Astrocyte (in vitro differentiated cells and primary cell): ENCODE data around the gene STARD6. TPM values are rescaled to one million over a fixed set of nuclear protein-coding genes. Genes with fewer than 3 reads are reported as not detected.

Source experiments
- DNase-seq: peaks from one replicate; pipeline ENCODE4 v3.0.0-alpha.2; 2010; ENCODE audit warnings: low read depth
- FAIRE-seq: peaks from 2 replicates; lab custom pipeline; 2011; peaks lifted over from hg19 to GRCh38; lab: Jason Lieb, UNC
- H2AFZ ChIP-seq: 2 replicates; pipeline ENCODE4 v1.6.0; 2012; ENCODE audit warnings: low read depth, low read length, inconsistent platforms
- H3K27ac ChIP-seq: 2 replicates; pipeline ENCODE4 v1.5.1; 2011; ENCODE audit warnings: low read depth, low read length, inconsistent platforms
- H3K27me3 ChIP-seq: 2 replicates; pipeline ENCODE4 v1.6.0; 2011; ENCODE audit warnings: low read length, inconsistent platforms; ENCODE audit not compliant: insufficient read depth
- H3K36me3 ChIP-seq: 2 replicates; pipeline ENCODE4 v1.5.1; 2011; ENCODE audit warnings: low read length, inconsistent platforms; ENCODE audit not compliant: insufficient read depth
- H3K4me1 ChIP-seq: 2 replicates; pipeline ENCODE4 v1.5.1; 2011; ENCODE audit warnings: low read length, inconsistent platforms; ENCODE audit not compliant: insufficient read depth
- H3K4me2 ChIP-seq: 2 replicates; pipeline ENCODE4 v1.6.0; 2012; ENCODE audit warnings: low read length, inconsistent platforms
- H3K4me3 ChIP-seq: 2 replicates; pipeline ENCODE4 v1.5.1; 2011; ENCODE audit warnings: low read depth, mild to moderate bottlenecking, low read length, inconsistent platforms; ENCODE audit not compliant: insufficient read depth
- H3K79me2 ChIP-seq: 2 replicates; pipeline ENCODE4 v1.6.0; 2012; ENCODE audit warnings: mild to moderate bottlenecking, low read length, inconsistent platforms; ENCODE audit not compliant: insufficient read depth
- H3K9ac ChIP-seq: 2 replicates; pipeline ENCODE4 v1.6.0; 2012; ENCODE audit warnings: mild to moderate bottlenecking, low read length, inconsistent platforms
- H3K9me3 ChIP-seq: 2 replicates; pipeline ENCODE4 v1.5.1; 2012; ENCODE audit warnings: low read depth, mild to moderate bottlenecking, low read length, inconsistent platforms; ENCODE audit not compliant: insufficient read depth
- H4K20me1 ChIP-seq: 2 replicates; pipeline ENCODE4 v1.6.0; 2012; ENCODE audit warnings: low read length, inconsistent platforms; ENCODE audit not compliant: insufficient read depth
- H3K27ac Mint-ChIP-seq: one replicate; pipeline ENCODE4 v1.8.0; 2021; ENCODE audit warnings: mild to moderate bottlenecking, mixed read lengths; ENCODE audit not compliant: unreplicated experiment
- H3K27me3 Mint-ChIP-seq: one replicate; pipeline ENCODE4 v1.8.0; 2021; ENCODE audit warnings: low read depth, mixed read lengths; ENCODE audit not compliant: unreplicated experiment
- H3K36me3 Mint-ChIP-seq: one replicate; pipeline ENCODE4 v1.8.0; 2021; ENCODE audit warnings: low read depth, mixed read lengths; ENCODE audit not compliant: unreplicated experiment
- H3K4me1 Mint-ChIP-seq: one replicate; pipeline ENCODE4 v1.8.0; 2021; ENCODE audit warnings: low read depth, mixed read lengths; ENCODE audit not compliant: unreplicated experiment
- H3K4me3 Mint-ChIP-seq: one replicate; pipeline ENCODE4 v1.8.0; 2021; ENCODE audit warnings: mild to moderate bottlenecking, moderate library complexity, mixed read lengths; ENCODE audit not compliant: unreplicated experiment
- H3K9me3 Mint-ChIP-seq: one replicate; pipeline ENCODE4 v1.8.0; 2021; ENCODE audit warnings: mild to moderate bottlenecking, mixed read lengths; ENCODE audit not compliant: unreplicated experiment
- EZH2 ChIP-seq: IDR thresholded peaks from 2 replicates; pipeline ENCODE4 v1.6.1; 2012; ENCODE audit warnings: mild to moderate bottlenecking, low read length, inconsistent platforms; ENCODE audit not compliant: insufficient read depth
- total RNA-seq: library from RNA; stranded (reverse); gene quantifications from 2 replicates; pipeline ENCODE4 v1.2.1, GENCODE V29; 2021
- TF ChIP-seq, protein P1 (sequence below): IDR thresholded peaks from 2 replicates; pipeline ENCODE4 v1.5.1; 2011; ENCODE audit warnings: low read depth, mild to moderate bottlenecking, inconsistent platforms, low read length, moderate library complexity; ENCODE audit not compliant: insufficient read depth

Gene STARD6
- total RNA-seq, 1 donor from 2014 or later = not detected

DNA sequence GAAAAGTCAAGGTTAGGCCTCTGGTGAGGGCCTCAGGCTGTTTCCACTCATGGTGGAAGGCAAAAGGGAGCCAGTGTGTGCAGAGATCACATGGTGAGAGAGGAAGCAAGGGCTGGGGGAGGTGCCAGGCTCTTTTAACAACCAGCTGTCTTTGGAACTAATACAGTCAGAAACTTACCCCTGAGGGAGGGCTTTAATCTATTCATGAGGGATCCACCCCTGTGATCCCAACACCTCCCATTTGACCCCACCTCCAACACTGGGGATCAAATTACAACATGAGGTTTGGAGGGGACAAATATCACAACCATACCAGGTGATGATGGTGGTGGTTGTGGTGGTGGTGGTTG, 77.5 kb downstream of the STARD6 start:
- H3K36me3 ChIP-seq = peaks cover 3% of the 10 kb centered on the region
- H4K20me1 ChIP-seq = no peaks in the 10 kb centered on the region
- H3K27me3 ChIP-seq = no peaks in the 10 kb centered on the region
- DNase-seq (no peak), FAIRE-seq (no peak)
- Mint-ChIP-seq H3K4me1 (peaks cover 18% of the 10 kb centered on the region), H3K27ac (peak overlapping the region; percentile 35), H3K9me3 (no peaks in the 10 kb centered on the region), H3K27me3 (no peaks in the 10 kb centered on the region), H3K4me3 (no peak overlapping the region), H3K36me3 (peaks cover 7% of the 10 kb centered on the region)
- no peak overlapping the region for H3K27ac ChIP-seq
- H3K9me3 ChIP-seq = no peaks in the 10 kb centered on the region
- no peak overlapping the region for H2AFZ ChIP-seq
- no peaks in the 10 kb centered on the region for H3K79me2 ChIP-seq
- H3K4me1 ChIP-seq = peaks cover 3% of the 10 kb centered on the region
- H3K9ac ChIP-seq = no peak overlapping the region
- no peak overlapping the region for H3K4me3 ChIP-seq
- no peak overlapping the region for H3K4me2 ChIP-seq
- TF ChIP-seq, protein P1, sequence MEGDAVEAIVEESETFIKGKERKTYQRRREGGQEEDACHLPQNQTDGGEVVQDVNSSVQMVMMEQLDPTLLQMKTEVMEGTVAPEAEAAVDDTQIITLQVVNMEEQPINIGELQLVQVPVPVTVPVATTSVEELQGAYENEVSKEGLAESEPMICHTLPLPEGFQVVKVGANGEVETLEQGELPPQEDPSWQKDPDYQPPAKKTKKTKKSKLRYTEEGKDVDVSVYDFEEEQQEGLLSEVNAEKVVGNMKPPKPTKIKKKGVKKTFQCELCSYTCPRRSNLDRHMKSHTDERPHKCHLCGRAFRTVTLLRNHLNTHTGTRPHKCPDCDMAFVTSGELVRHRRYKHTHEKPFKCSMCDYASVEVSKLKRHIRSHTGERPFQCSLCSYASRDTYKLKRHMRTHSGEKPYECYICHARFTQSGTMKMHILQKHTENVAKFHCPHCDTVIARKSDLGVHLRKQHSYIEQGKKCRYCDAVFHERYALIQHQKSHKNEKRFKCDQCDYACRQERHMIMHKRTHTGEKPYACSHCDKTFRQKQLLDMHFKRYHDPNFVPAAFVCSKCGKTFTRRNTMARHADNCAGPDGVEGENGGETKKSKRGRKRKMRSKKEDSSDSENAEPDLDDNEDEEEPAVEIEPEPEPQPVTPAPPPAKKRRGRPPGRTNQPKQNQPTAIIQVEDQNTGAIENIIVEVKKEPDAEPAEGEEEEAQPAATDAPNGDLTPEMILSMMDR = no peak
- no peak for TF ChIP-seq EZH2

DNA sequence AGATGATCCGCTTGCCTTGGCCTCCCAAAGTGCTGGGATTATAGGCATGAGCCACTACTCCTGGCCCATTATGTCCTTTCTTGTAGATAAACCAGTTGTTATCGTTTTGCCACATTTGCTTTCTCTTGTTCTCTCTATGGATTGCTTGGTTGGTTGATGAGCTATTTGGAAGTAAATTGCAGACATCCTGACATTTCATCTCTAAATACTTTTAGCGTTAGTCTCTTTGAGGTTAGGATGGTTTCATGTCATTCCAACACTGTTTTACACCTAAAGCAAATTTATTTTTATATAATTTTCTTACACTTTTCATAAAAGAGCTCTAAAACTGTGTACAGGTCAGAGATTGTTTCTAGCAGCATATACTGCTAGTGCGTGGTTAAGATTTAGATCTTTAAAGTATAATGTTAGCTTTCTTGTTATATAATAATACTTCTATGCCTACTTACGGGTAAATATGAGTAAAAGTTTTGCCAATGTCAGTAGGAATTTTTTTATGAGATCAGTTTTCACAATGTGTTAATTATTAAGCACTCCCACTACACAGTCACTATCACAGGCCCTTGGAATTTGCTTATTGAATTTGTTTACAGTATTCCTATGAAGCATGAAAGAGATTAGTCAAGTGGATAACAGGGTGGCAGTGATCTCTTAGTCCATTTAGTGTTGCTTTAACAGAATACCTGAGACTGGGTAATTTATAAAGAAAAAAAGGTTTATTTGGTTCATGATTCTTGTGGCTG, 78.0 kb downstream of the STARD6 start:
- Histone ChIP-seq H3K36me3 (peaks cover 3% of the 10 kb centered on the region), H3K4me1 (no peaks in the 10 kb centered on the region), H3K27me3 (no peaks in the 10 kb centered on the region), H3K4me2 (no peak overlapping the region), H3K9me3 (no peaks in the 10 kb centered on the region), H3K9ac (no peak overlapping the region), H3K4me3 (no peak overlapping the region), H3K79me2 (no peaks in the 10 kb centered on the region), H3K27ac (no peak overlapping the region), H2AFZ (no peak overlapping the region), H4K20me1 (no peaks in the 10 kb centered on the region)
- no peaks in the 10 kb centered on the region for H3K9me3 Mint-ChIP-seq
- peaks cover 13% of the 10 kb centered on the region for H3K4me1 Mint-ChIP-seq
- DNase-seq = no peak
- TF ChIP-seq, protein P1 = no peak
- TF ChIP-seq EZH2 = no peak
- H3K4me3 Mint-ChIP-seq = no peak overlapping the region
- no peaks in the 10 kb centered on the region for H3K27me3 Mint-ChIP-seq
- H3K36me3 Mint-ChIP-seq = peaks cover 7% of the 10 kb centered on the region
- FAIRE-seq = no peak
- H3K27ac Mint-ChIP-seq = peak overlapping the region; percentile 35

DNA sequence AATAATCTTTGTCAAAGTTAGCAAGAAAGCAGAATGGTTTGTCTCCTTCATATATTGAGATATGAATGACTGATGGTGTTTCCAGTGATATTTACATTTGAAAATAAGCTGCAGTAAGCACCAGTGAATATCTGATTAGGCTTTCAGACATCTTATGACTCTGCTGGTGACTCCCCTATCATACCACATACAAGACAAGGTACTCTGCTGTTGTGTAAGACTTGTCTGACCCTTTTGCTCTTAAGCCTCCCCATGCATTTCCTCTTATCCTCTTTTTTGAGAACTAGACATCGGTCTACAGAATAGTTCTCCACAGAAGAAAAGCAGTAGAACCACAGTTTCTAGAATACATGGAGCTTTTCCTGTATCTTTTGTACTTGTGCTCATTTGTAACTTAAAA, 79.0 kb downstream of the STARD6 start:
- no peak overlapping the region for H3K27ac Mint-ChIP-seq
- H3K9me3 Mint-ChIP-seq = no peaks in the 10 kb centered on the region
- H3K4me1 Mint-ChIP-seq = peaks cover 5% of the 10 kb centered on the region
- Histone ChIP-seq H3K4me1 (no peaks in the 10 kb centered on the region), H3K9me3 (no peaks in the 10 kb centered on the region), H4K20me1 (no peaks in the 10 kb centered on the region), H3K36me3 (peaks cover 3% of the 10 kb centered on the region), H3K27ac (no peak overlapping the region), H3K79me2 (no peaks in the 10 kb centered on the region), H3K27me3 (no peaks in the 10 kb centered on the region), H3K4me2 (no peak overlapping the region), H3K4me3 (no peak overlapping the region), H2AFZ (no peak overlapping the region), H3K9ac (no peak overlapping the region)
- FAIRE-seq = no peak
- DNase-seq = no peak
- no peaks in the 10 kb centered on the region for H3K27me3 Mint-ChIP-seq
- TF ChIP-seq EZH2 = no peak
- TF ChIP-seq, protein P1 = no peak
- no peak overlapping the region for H3K4me3 Mint-ChIP-seq
- peaks cover 7% of the 10 kb centered on the region for H3K36me3 Mint-ChIP-seq
